Measurements from ENCODE around the gene AHSG.

GRCh38 chr3:186669378-186670084 is 56.7 kb downstream of the AHSG start:
- TF ChIP-seq, protein P1, sequence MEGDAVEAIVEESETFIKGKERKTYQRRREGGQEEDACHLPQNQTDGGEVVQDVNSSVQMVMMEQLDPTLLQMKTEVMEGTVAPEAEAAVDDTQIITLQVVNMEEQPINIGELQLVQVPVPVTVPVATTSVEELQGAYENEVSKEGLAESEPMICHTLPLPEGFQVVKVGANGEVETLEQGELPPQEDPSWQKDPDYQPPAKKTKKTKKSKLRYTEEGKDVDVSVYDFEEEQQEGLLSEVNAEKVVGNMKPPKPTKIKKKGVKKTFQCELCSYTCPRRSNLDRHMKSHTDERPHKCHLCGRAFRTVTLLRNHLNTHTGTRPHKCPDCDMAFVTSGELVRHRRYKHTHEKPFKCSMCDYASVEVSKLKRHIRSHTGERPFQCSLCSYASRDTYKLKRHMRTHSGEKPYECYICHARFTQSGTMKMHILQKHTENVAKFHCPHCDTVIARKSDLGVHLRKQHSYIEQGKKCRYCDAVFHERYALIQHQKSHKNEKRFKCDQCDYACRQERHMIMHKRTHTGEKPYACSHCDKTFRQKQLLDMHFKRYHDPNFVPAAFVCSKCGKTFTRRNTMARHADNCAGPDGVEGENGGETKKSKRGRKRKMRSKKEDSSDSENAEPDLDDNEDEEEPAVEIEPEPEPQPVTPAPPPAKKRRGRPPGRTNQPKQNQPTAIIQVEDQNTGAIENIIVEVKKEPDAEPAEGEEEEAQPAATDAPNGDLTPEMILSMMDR (IDR thresholded peaks at IDR 0.05), result no peak
- TF ChIP-seq EP300 (IDR thresholded peaks at IDR 0.05), result no peak
- TF ChIP-seq POLR2A (IDR thresholded peaks at IDR 0.05), result no peak
- TF ChIP-seq POLR2AphosphoS5 (IDR thresholded peaks at IDR 0.05), result no peak
